Mucosa of rectum (tissue), 2 donors: ENCODE measurements around the gene ZDHHC12.

Experiments used
- H3K27ac ChIP-seq, 2 donors: one replicate each; pipeline ENCODE4 v1.7.0; 2013; ENCODE audit warnings: inconsistent platforms in 2 of 2, low read depth in 2 of 2, low read length in 2 of 2
- H3K27me3 ChIP-seq, 2 donors: one replicate each; pipeline ENCODE4 v1.7.0; 2013; ENCODE audit warnings: low read length in 2 of 2; ENCODE audit not compliant: control insufficient read depth in 2 of 2, insufficient read depth in 2 of 2
- H3K36me3 ChIP-seq, 2 donors: one replicate each; pipeline ENCODE4 v1.7.0; 2013; ENCODE audit warnings: low read length in 2 of 2; ENCODE audit not compliant: control insufficient read depth in 2 of 2, insufficient read depth in 2 of 2
- H3K4me1 ChIP-seq, 2 donors: one replicate each; pipeline ENCODE4 v1.7.0; 2013; ENCODE audit warnings: low read length in 2 of 2, mild to moderate bottlenecking in 1 of 2; ENCODE audit not compliant: control insufficient read depth in 2 of 2, insufficient read depth in 2 of 2
- H3K4me3 ChIP-seq, 2 donors: one replicate each; pipeline ENCODE4 v1.7.0; 2013; ENCODE audit warnings: low read length in 2 of 2
- H3K9ac ChIP-seq, 2 donors: one replicate each; pipeline ENCODE4 v1.7.0; 2013; ENCODE audit warnings: low read length in 2 of 2, low read depth in 1 of 2, mild to moderate bottlenecking in 1 of 2
- H3K9me3 ChIP-seq, 2 donors: one replicate each; pipeline ENCODE4 v1.7.0; 2013; ENCODE audit warnings: low read length in 2 of 2; ENCODE audit not compliant: control insufficient read depth in 2 of 2
- donor health status: healthy.
- donor health status: Normal muscosa, but diverticular disease.

ZDHHC12 gene

GRCh38 chr9:128687453-128687852 is 36.5 kb downstream of the ZDHHC12 start:
- Histone ChIP-seq H3K36me3 (peaks cover 9 to 11% of the 10 kb centered on the region in 2 donors), H3K27ac (no peak overlapping the region), H3K27me3 (no peaks in the 10 kb centered on the region), H3K9ac (no peak overlapping the region), H3K9me3 (no peaks in the 10 kb centered on the region), H3K4me3 (no peak overlapping the region), H3K4me1 (peaks cover 41 to 43% of the 10 kb centered on the region in 2 donors)

DNA sequence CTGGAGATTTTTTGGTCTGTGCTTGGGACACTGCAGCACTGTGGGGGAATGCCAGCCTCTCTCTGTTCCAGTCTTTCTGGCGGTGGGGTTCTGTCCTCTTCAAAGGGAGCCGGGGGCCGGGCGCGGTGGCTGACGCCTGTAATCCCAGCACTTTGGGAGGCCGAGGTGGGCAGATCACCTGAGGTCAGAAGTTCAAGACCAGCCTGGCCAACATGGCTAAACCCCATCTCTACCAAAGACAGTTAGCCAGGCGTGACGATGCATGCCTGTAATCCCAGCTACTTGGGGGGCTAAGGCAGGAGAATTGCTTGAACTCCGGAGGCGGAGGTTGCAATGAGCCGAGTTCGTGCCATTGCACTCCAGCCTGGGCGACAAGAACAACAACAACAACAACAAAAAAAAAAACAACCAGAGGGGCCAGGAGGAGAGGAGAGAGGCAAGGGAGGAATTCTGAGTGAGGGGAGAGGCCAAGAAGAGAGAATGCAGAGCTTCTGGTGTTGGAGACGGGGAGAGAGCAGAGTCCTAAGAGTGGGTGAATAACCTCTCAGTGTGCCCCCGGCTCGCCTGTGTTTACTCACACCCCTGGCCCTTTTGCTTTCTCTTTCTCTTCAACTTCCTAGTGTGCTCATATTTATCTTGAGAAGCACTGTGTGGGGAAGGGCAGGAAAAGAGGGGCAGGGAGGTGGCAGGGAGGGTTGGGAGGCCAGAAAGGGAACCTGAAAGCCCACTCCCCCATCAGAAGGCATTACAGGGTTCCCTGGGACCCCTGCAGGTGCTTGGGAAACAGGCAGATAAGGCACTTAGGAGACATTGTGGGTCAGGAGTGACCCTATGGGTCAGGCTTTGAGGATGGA is 38.1 kb downstream of the ZDHHC12 start:
- H3K9me3 ChIP-seq: no peaks in the 10 kb centered on the region
- no peaks in the 10 kb centered on the region for H3K36me3 ChIP-seq
- peak overlapping the region; percentile 96 to 99 for H3K27ac ChIP-seq
- peak overlapping the region; percentile 84 to 98 for H3K9ac ChIP-seq
- no peaks in the 10 kb centered on the region for H3K27me3 ChIP-seq
- peak overlapping the region; percentile 79 to 93 for H3K4me3 ChIP-seq
- peaks cover 35 to 39% of the 10 kb centered on the region in 2 donors for H3K4me1 ChIP-seq

GRCh38 chr9:128684325-128685199 is 39.4 kb downstream of the ZDHHC12 start:
- Histone ChIP-seq H3K9me3 (no peaks in the 10 kb centered on the region), H3K4me3 (peak overlapping the region; percentile 79 to 93), H3K36me3 (no peaks in the 10 kb centered on the region), H3K4me1 (peaks cover 32 to 34% of the 10 kb centered on the region in 2 donors), H3K27me3 (no peaks in the 10 kb centered on the region), H3K27ac (peak overlapping the region; percentile 96 to 99), H3K9ac (peak overlapping the region; percentile 84 to 98)

DNA sequence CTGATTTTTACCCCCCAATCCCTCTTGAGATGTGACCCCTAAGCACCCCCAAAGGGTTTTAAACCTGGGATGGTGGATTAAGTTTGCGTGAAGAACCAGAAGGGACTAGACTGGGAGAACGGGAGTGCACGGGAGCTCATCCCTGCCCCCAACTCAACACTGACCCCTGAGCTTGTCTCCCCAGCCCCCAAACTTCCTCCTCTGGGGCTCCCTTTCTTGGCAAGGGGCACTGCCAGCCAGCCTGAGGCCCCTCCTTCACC is 39.9 kb downstream of the ZDHHC12 start:
- peak overlapping the region; percentile 79 to 93 for H3K4me3 ChIP-seq
- H3K9me3 ChIP-seq: no peaks in the 10 kb centered on the region
- peak overlapping the region; percentile 84 to 98 for H3K9ac ChIP-seq
- H3K36me3 ChIP-seq: no peaks in the 10 kb centered on the region
- H3K27ac ChIP-seq: peak overlapping the region; percentile 96 to 99
- H3K27me3 ChIP-seq: no peaks in the 10 kb centered on the region
- peaks cover 32 to 34% of the 10 kb centered on the region in 2 donors for H3K4me1 ChIP-seq

DNA sequence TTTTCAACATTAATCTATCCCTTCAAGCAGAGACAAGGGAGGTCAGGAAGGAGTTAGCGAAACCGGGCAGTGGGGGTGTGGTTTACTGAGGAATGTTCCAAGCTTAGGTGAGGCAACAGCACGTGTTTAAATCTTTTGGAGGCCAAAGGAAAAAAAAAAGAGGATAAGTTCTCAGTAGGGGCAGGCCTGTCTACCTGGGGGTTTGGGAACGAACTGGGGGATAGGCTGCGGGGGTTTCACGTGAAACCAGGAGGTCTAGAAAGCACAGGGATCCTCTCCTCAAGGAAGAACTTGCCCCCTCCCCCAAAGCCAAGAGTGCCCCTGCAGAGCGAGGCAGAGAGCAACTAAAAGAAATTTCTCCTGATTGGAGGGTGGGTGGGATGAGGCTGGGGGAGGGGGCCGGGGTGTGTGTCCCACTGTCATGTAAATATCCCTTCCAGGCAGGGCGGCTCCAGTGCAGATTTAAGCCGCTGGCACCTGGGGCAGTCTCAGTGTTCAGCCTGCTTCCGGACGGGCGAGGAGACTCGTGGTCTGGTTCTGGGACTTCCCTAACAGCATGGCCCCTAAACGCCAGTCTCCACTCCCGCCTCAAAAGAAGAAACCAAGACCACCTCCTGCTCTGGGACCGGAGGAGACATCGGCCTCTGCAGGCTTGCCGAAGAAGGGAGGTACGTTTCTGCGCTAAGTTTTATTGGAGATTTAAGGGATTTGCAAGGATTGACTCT is 40.4 kb downstream of the ZDHHC12 start:
- H3K4me1 ChIP-seq: peaks cover 32 to 34% of the 10 kb centered on the region in 2 donors
- H3K27me3 ChIP-seq: no peaks in the 10 kb centered on the region
- H3K27ac ChIP-seq: peak overlapping the region; percentile 96 to 99
- peak overlapping the region; percentile 84 to 98 for H3K9ac ChIP-seq
- no peaks in the 10 kb centered on the region for H3K36me3 ChIP-seq
- H3K9me3 ChIP-seq: no peaks in the 10 kb centered on the region
- peak overlapping the region; percentile 79 to 93 for H3K4me3 ChIP-seq

- no peaks in the 10 kb centered on the region for H3K27me3 ChIP-seq
- no peak overlapping the region for H3K27ac ChIP-seq
- no peak overlapping the region for H3K4me3 ChIP-seq
- peaks cover 0 to 6% of the 10 kb centered on the region in 2 donors for H3K36me3 ChIP-seq
- H3K9ac ChIP-seq: no peak overlapping the region
- H3K9me3 ChIP-seq: no peaks in the 10 kb centered on the region
- no peaks in the 10 kb centered on the region for H3K4me1 ChIP-seq
Observed at GRCh38 chr9:128677794-128678193, 46.1 kb downstream of the ZDHHC12 start.

DNA sequence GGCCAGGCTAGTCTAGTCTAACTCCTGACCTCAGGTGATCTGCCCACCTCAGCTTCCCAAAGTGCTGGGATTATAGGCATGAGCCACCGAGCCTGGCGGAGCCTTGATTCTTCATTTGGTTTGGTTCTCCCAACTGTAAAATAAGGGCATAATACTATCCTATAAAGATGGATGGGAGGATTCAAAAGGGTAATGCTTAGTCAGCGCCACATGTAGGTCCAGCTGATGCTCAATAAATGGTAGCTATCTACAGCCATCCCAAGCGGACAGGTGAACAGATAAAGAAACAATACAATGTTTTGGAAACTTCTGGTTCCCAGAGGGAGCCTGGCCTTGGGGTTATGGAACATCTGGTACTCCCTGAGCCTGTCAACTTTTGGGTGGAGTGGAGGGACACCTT is 48.5 kb downstream of the ZDHHC12 start:
- Histone ChIP-seq H3K36me3 (peaks cover 0 to 6% of the 10 kb centered on the region in 2 donors), H3K9me3 (no peaks in the 10 kb centered on the region), H3K9ac (no peak overlapping the region), H3K4me1 (no peaks in the 10 kb centered on the region), H3K4me3 (no peak overlapping the region), H3K27me3 (no peaks in the 10 kb centered on the region), H3K27ac (no peak overlapping the region)
